BLaER1 treated with 17β-estradiol and CSF1 and Interleukin-3, amounts not matched to agents 10 nM and 100 nM (cell line): ENCODE results near the gene ITGB2.

Experiments used
- H3K27ac ChIP-seq, 11 experiments: shearing (Covaris generic); formaldehyde crosslinking; 2 replicates each; pipeline ENCODE4 v1.8.1; 2022
- H3K27me3 ChIP-seq, 11 experiments: shearing (Covaris generic); formaldehyde crosslinking; 2 replicates each; pipeline ENCODE4 v1.8.1; 2022
- H3K36me3 ChIP-seq, 11 experiments: shearing (Covaris generic); formaldehyde crosslinking; 2 replicates each; pipeline ENCODE4 v1.8.1; 2022
- H3K4me1 ChIP-seq, 10 experiments: shearing (Covaris generic); formaldehyde crosslinking; 2 replicates each; pipeline ENCODE4 v1.8.1; 2022
- H3K4me2 ChIP-seq, 11 experiments: shearing (Covaris generic); formaldehyde crosslinking; 2 replicates each; pipeline ENCODE4 v1.8.1; 2022
- H3K4me3 ChIP-seq, 10 experiments: shearing (Covaris generic); formaldehyde crosslinking; 2 replicates each; pipeline ENCODE4 v1.8.1; 2022
- H3K9ac ChIP-seq, 11 experiments: shearing (Covaris generic); formaldehyde crosslinking; 2 replicates each; pipeline ENCODE4 v1.8.1; 2022
- H3K9me3 ChIP-seq, 11 experiments: shearing (Covaris generic); formaldehyde crosslinking; replicated peaks in 1 of 11; 2 replicates each; pipeline ENCODE4 v1.8.1; 2022
- H4K20me1 ChIP-seq, 11 experiments: shearing (Covaris generic); formaldehyde crosslinking; 2 replicates each; pipeline ENCODE4 v1.8.1; 2022
- Cebpa-rat ChIP-seq, 11 experiments: shearing (Covaris generic); IDR thresholded peaks; 2 replicates each; pipeline ENCODE4 v1.8.1; 2022

ITGB2 gene

DNA sequence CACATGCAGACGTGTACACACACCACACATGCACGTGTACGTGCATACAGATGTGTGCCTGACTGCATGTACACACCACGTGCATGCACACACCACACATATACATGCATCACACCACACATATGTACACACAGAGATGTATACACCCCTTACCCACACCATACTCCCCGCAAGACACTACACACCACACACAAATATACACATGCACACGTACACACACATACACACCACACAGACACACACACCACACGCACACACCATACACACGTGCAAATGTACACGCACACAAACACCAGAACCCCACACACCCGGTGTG, 9.7 kb downstream of the ITGB2 start:
- H3K9ac ChIP-seq, result peak overlapping the region; percentile 63 to 80 (median 71); a peak in 18 of 22 replicates
- no peak for TF ChIP-seq Cebpa-rat (IDR thresholded peaks at IDR 0.05)
- H3K36me3 ChIP-seq, result peaks cover 0 to 79% (median 48%) of the 10 kb centered on the region in 11 experiments; a peak in 19 of 22 replicates
- H3K9me3 ChIP-seq, result no peaks in the 10 kb centered on the region
- peaks cover 3 to 84% (median 55%) of the 10 kb centered on the region in 11 experiments; a peak in 19 of 22 replicates for H4K20me1 ChIP-seq
- H3K27ac ChIP-seq, result peak overlapping the region; percentile 55 to 89 (median 80); a peak in 19 of 22 replicates
- no peaks in the 10 kb centered on the region for H3K27me3 ChIP-seq
- H3K4me2 ChIP-seq, result peak overlapping the region; percentile 86 to 100 (median 97)
- peak overlapping the region in 6 of 10 experiments; percentile 24 to 59 (median 43); a peak in 7 of 20 replicates for H3K4me3 ChIP-seq
- peaks cover 97 to 100% (median 99%) of the 10 kb centered on the region in 10 experiments for H3K4me1 ChIP-seq

DNA sequence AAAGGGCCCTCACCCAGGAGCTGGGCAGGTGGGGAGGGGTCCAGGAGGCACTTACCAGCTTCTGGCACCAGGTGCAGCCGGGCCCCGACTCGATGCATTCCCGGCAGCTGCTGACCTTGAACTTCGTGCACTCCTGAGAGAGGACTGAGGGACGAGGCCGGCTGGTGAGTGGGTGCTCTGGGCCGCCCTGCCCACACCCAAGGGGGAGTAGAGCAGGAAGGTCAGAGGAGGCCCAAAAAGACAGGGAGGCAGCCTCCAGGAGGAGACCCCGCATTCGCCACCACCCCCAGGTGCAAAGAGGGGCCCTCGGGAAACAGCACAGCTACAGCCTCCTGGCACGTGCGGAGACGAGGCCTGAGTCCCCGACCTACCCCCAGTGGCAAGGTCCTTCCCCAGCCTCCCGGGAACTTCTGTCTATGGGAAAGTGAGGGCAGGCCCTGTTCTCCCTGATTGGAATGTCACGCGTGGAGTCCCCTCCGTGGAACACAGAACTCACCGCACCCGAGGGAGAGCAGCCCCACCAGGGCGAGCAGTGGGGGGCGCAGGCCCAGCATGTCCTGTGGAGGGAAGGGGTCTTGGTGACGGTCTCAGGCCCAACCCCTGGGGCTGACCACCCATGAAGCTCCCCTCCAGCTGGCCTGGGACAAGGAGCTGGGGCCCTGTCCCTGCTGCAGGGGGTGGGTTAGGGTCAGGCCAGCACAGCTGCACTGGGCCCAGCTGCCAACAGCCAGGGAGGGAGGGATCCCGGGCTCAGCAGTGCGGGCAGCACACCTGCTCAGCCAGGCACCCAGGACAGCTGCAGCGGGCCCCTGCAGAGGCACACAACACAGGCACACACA, 10.3 kb downstream of the ITGB2 start:
- peaks cover 3 to 83% (median 53%) of the 10 kb centered on the region in 11 experiments; a peak in 19 of 22 replicates for H4K20me1 ChIP-seq
- peak overlapping the region; percentile 26 to 80 (median 71); a peak in 19 of 22 replicates for H3K9ac ChIP-seq
- no peak for TF ChIP-seq Cebpa-rat (IDR thresholded peaks at IDR 0.05)
- H3K4me3 ChIP-seq, result peak overlapping the region in 5 of 10 experiments; percentile 2 to 59 (median 45); a peak in 8 of 20 replicates
- H3K4me1 ChIP-seq, result peaks cover 98 to 100% (median 99%) of the 10 kb centered on the region in 10 experiments
- H3K27me3 ChIP-seq, result no peaks in the 10 kb centered on the region
- H3K27ac ChIP-seq, result peak overlapping the region; percentile 34 to 89 (median 84); a peak in 20 of 22 replicates
- no peaks in the 10 kb centered on the region for H3K9me3 ChIP-seq
- H3K4me2 ChIP-seq, result peak overlapping the region; percentile 86 to 100 (median 97)
- H3K36me3 ChIP-seq, result peaks cover 0 to 78% (median 47%) of the 10 kb centered on the region in 11 experiments; a peak in 19 of 22 replicates

DNA sequence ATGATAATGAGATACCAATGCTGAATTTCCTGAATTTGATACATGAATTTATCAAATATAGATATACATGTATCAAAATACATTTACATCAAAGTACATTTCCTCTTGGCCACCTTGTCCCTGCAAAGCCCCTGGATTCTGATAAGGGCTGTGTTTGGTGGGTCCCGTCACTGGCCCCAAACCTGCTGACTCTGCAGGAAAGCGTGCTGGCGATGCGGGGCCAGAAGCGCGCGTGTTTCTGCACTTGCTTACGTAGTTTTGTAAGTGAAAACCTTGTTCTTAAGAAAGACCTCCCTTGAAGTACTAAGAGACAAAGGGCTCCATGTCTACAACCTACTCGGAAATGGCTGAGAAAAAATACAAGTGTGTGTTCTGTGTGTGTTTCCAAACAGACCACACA, 11.0 kb downstream of the ITGB2 start:
- Histone ChIP-seq H3K27me3 (no peaks in the 10 kb centered on the region), H3K4me3 (peak overlapping the region in 4 of 10 experiments; percentile 2 to 59 (median 31); a peak in 6 of 20 replicates), H3K4me1 (peaks cover 94 to 100% (median 98%) of the 10 kb centered on the region in 10 experiments), H3K9me3 (no peaks in the 10 kb centered on the region), H3K27ac (peak overlapping the region; percentile 34 to 89 (median 84); a peak in 20 of 22 replicates), H3K9ac (peak overlapping the region; percentile 66 to 80 (median 73); a peak in 19 of 22 replicates), H3K36me3 (peaks cover 0 to 78% (median 49%) of the 10 kb centered on the region in 11 experiments; a peak in 19 of 22 replicates), H4K20me1 (peaks cover 3 to 83% (median 53%) of the 10 kb centered on the region in 11 experiments; a peak in 19 of 22 replicates), H3K4me2 (peak overlapping the region; percentile 86 to 100 (median 97))
- no peak for TF ChIP-seq Cebpa-rat (IDR thresholded peaks at IDR 0.05)

- H4K20me1 ChIP-seq, result peaks cover 1 to 83% (median 49%) of the 10 kb centered on the region in 11 experiments; a peak in 19 of 22 replicates
- H3K27ac ChIP-seq, result peak overlapping the region; percentile 26 to 89 (median 84); a peak in 20 of 22 replicates
- peak overlapping the region; percentile 66 to 80 (median 75); a peak in 20 of 22 replicates for H3K9ac ChIP-seq
- H3K9me3 ChIP-seq, result no peaks in the 10 kb centered on the region
- peak overlapping the region in 6 of 10 experiments; percentile 3 to 56 (median 32); a peak in 7 of 20 replicates for H3K4me3 ChIP-seq
- peaks cover under 1 to 82% (median 57%) of the 10 kb centered on the region in 11 experiments; a peak in 21 of 22 replicates for H3K36me3 ChIP-seq
- peaks cover 86 to 99% (median 96%) of the 10 kb centered on the region in 10 experiments for H3K4me1 ChIP-seq
- H3K27me3 ChIP-seq, result no peaks in the 10 kb centered on the region
- TF ChIP-seq Cebpa-rat (IDR thresholded peaks at IDR 0.05), result no peak
- H3K4me2 ChIP-seq, result peak overlapping the region; percentile 86 to 100 (median 97)
These were observed 11.8 kb downstream of the ITGB2 start for GRCh38 chr21:44908908-44909307.

DNA sequence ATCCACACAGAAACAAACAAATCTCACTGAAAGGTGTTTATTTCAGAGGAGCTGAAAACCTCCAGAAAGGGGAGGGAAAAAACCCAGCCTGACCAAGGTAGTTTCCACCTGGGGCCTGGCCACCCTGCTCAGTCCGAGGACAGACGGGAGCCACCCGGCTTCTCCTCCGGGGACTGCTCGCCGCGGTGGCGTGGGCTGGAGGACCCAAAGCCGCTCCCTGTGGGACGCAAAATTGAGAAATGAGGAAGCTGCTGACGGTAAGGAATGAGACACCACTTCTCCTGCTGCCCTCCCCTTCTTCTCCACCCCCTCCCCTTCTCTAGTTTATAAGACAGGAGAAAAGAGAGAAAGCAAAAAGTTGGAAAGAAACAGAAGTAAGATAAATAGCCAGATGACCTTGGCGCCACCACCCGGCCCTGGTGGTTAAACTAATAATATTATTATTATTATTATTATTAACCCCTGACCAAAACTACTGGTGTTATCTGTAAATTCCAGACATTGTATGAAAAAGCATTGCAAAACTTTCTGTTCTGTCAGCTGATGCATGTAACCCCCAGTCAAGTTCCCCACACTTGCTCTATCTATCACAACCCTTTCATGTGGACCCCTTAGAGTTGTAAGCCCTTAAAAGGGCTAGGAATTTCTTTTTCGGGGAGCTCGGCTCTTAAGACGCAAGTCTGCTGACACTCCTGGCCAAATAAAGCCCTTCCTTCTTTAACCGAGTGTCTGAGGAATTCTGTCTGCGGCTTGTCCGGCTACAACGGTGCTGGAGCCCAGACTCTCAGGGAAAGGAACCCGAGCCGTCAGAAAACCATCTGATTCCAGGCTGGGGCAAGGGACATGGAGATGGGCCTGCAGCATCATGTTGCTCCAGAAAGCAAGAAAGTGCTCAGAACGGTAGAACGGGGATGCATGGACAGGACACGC, 12.5 kb downstream of the ITGB2 start:
- Histone ChIP-seq H3K4me1 (peaks cover 79 to 99% (median 95%) of the 10 kb centered on the region in 10 experiments), H3K9ac (peak overlapping the region; percentile 66 to 81 (median 76)), H4K20me1 (peaks cover 0 to 83% (median 49%) of the 10 kb centered on the region in 11 experiments; a peak in 18 of 22 replicates), H3K4me3 (peak overlapping the region in 9 of 10 experiments; percentile 3 to 56 (median 39); a peak in 16 of 20 replicates), H3K9me3 (peaks cover 0 to 2% (median 0%) of the 10 kb centered on the region in 11 experiments; a peak in 2 of 22 replicates), H3K36me3 (peaks cover 7 to 82% (median 64%) of the 10 kb centered on the region in 11 experiments), H3K27me3 (no peaks in the 10 kb centered on the region), H3K4me2 (peak overlapping the region; percentile 86 to 100 (median 97)), H3K27ac (peak overlapping the region; percentile 76 to 89 (median 84))
- peak in 4 of 11 experiments; percentile 29 to 72 (median 49); a peak in 4 of 22 replicates for TF ChIP-seq Cebpa-rat (IDR thresholded peaks at IDR 0.05)

GRCh38 chr21:44907225-44907965, 13.3 kb downstream of the ITGB2 start:
- Histone ChIP-seq H3K27me3 (no peaks in the 10 kb centered on the region), H3K4me3 (peak overlapping the region in 9 of 10 experiments; percentile 3 to 56 (median 39); a peak in 17 of 20 replicates), H3K9me3 (peaks cover 0 to 9% (median 0%) of the 10 kb centered on the region in 11 experiments; a peak in 8 of 22 replicates), H3K36me3 (peaks cover 15 to 88% (median 72%) of the 10 kb centered on the region in 11 experiments), H3K27ac (peak overlapping the region; percentile 76 to 89 (median 84)), H3K9ac (peak overlapping the region; percentile 66 to 81 (median 76)), H4K20me1 (peaks cover 0 to 83% (median 47%) of the 10 kb centered on the region in 11 experiments; a peak in 17 of 22 replicates), H3K4me2 (peak overlapping the region; percentile 86 to 100 (median 97)), H3K4me1 (peaks cover 71 to 99% (median 93%) of the 10 kb centered on the region in 10 experiments)
- TF ChIP-seq Cebpa-rat (IDR thresholded peaks at IDR 0.05), result no peak

DNA sequence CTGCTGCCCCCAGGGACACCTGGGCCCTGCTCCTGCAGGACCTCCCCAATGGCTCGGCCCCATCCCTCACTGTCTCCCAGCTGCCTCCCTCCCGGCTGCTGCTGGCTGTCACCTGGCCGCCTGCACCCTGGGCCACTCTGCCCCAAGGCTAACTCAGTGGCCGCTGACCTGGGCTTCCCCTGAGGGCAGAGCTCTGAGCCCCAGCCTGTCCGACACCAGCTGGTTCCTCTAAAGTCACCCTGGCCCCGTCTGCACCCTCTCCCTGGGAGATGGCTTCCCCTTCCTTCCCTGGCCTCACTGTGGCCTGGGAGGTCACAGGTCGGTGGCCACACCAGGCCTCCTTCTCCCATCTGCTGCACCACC, 15.0 kb downstream of the ITGB2 start:
- peaks cover 29 to 95% (median 87%) of the 10 kb centered on the region in 11 experiments for H3K36me3 ChIP-seq
- peaks cover 64 to 99% (median 91%) of the 10 kb centered on the region in 10 experiments for H3K4me1 ChIP-seq

More for the DNA sequence above, 15.0 kb downstream of the ITGB2 start:
- peak overlapping the region in 6 of 11 experiments; percentile 4 to 40 (median 28); a peak in 7 of 22 replicates for H3K27ac ChIP-seq
- no peak for TF ChIP-seq Cebpa-rat (IDR thresholded peaks at IDR 0.05)
- H3K4me3 ChIP-seq, result 0 out of 20 replicates have a peak overlapping the region, but pooled peaks of 1 of the 10 experiments have one; percentile 24
- H4K20me1 ChIP-seq, result peaks cover 0 to 83% (median 42%) of the 10 kb centered on the region in 11 experiments; a peak in 17 of 22 replicates
- peaks cover 0 to 9% (median 0%) of the 10 kb centered on the region in 11 experiments; a peak in 8 of 22 replicates for H3K9me3 ChIP-seq
- H3K9ac ChIP-seq, result peak overlapping the region in 6 of 11 experiments; percentile 8 to 44 (median 24); a peak in 5 of 22 replicates
- no peaks in the 10 kb centered on the region for H3K27me3 ChIP-seq
- peak overlapping the region; percentile 44 to 100 (median 87); a peak in 20 of 22 replicates for H3K4me2 ChIP-seq
